HG03039 (cell line): ENCODE data around the gene PPEF1.

ENCODE experiments used
- ATAC-seq: cut with Tn5 transposase; IDR thresholded peaks from one replicate; pipeline ENCODE4 v1.9.1; 2021; ENCODE audit warnings: mild to moderate bottlenecking, moderate library complexity; ENCODE audit not compliant: unreplicated experiment

Gene PPEF1, protein sequence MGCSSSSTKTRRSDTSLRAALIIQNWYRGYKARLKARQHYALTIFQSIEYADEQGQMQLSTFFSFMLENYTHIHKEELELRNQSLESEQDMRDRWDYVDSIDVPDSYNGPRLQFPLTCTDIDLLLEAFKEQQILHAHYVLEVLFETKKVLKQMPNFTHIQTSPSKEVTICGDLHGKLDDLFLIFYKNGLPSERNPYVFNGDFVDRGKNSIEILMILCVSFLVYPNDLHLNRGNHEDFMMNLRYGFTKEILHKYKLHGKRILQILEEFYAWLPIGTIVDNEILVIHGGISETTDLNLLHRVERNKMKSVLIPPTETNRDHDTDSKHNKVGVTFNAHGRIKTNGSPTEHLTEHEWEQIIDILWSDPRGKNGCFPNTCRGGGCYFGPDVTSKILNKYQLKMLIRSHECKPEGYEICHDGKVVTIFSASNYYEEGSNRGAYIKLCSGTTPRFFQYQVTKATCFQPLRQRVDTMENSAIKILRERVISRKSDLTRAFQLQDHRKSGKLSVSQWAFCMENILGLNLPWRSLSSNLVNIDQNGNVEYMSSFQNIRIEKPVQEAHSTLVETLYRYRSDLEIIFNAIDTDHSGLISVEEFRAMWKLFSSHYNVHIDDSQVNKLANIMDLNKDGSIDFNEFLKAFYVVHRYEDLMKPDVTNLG

GRCh38 chrX:18707426-18708049 is at the start of gene PPEF1:
PPEF1 (plus strand) TSS chrX:18707645; CDS start chrX:18707781, 136 bp downstream.
- ATAC-seq: no peak

DNA sequence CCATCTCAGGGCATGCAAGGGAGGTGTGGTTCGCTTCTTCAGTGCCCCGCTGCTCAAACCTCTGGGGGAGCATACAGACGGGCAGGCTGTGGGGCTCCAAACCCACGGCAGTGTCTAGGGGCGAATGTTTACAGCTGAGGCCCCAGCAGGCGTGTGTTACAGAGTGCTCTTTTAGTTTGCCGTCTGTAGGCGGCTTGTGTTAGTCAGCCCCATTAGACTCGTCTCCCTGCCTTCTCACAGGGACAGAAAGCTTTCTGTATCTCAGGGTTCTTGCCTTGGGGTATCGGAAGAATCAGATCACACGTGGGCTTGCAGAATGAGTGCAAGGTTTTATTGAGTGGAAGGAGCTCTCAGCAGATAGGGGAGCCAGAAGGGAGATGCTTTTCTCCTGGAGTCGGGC is 46.2 kb upstream of the PPEF1 start:
- no peak for ATAC-seq

DNA sequence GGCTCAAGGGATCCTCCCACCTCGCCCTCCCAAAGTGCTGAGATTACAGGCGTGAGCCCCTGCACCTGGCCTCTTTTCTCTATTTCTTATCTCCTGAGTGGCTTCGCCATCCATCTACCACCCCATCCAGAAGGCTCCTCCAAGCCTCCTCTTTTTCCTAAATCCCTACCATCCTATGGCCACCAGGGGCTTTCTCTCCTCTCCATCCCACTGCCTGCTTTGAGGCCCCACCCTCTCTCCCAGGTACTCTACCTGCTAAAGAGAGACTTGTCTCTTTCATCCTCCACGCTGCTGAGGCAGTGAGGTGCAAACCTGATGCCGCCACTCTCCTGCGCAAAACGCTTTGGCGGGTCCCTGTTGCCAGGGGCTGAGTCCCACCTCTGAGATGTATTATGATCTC is 42.5 kb upstream of the PPEF1 start:
- ATAC-seq: no peak

- no peak for ATAC-seq
Observed at GRCh38 chrX:18666614-18667013, 40.8 kb upstream of the PPEF1 start.

DNA sequence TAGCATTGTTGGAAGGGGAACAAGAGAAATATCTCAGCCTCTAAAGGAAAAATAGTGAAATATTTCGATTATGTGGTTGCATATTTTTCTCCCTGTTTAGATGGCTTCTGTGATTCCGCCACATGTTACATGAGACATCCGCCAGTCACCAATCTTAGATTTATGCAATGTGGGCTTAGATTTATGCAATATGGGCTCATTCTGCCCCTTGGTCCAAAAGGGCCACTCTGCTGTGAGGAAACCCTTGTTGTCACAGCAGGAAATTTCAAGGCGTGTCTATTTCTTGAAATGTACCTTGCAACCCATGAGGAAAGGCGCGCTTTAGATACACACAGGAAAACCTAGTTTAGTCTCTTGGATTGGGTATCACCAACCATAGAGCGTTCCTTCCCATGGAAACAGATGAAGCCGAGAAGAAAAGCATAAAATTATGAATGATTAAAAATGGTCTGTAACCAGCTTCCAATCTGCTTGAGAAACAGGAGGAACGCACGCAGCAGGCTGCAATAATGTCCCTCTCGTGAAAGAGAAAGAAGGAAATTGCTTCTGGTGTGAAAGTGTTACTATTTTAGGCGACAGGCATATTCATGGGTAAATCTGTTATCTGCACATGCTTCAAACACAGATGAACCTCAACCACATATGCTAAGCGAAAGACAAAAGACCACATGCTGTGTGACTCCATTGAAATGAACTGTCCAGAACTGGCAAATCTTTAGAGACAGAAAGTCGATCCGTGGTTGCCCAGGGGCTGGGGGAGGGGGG is 39.2 kb upstream of the PPEF1 start:
- ATAC-seq: no peak

DNA sequence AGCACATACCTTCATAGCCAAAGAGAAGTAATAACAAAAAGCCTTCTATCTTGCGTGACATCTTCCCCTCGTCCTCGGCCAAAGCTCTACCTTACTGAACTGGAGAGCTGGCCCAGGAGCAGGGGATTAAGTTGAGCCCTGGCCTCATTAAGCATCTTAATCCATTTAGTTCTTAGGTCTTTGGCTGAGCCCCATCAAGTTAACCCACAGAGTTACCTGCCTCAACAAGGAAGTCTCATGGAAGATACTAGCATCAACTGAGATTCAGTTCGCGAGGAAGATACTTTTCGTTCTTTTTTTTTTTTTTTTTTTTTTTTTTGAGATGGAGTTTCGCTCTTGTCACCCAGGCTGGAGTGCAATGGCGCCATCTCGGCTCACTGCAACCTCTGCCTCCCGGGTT is 35.4 kb upstream of the PPEF1 start, which contains the start of gene RS1:
Gene RS1, minus strand, starts transcription at position 101 of the 400 bp plus-strand sequence. Its CDS starts 40 bp downstream, at position 61.
- no peak for ATAC-seq

- ATAC-seq: peak; percentile 17
Observed at GRCh38 chrX:18674417-18674787, 33.0 kb upstream of the PPEF1 start.

GRCh38 chrX:18674788-18675735 is 32.4 kb upstream of the PPEF1 start:
- ATAC-seq: peak; percentile 75

DNA sequence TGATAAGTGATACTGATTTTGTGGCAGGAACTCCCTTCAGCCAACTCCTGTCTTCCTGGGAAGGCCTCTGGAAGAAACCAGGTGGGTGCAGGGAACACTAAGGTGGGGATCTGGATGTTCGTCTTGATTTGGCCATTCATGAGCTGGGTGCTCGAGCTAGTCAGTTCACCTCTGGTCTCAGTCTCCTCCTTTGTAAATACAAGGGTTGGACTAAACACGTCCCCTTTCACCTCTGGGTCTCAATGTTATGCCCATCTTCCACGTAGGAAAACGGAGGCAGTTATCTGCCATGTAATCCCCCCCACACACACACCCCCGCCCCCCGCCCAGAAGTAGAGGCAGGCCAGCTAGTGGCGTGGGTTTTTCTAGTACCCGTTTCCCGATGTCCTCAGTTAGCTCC is 31.4 kb upstream of the PPEF1 start:
- no peak for ATAC-seq

DNA sequence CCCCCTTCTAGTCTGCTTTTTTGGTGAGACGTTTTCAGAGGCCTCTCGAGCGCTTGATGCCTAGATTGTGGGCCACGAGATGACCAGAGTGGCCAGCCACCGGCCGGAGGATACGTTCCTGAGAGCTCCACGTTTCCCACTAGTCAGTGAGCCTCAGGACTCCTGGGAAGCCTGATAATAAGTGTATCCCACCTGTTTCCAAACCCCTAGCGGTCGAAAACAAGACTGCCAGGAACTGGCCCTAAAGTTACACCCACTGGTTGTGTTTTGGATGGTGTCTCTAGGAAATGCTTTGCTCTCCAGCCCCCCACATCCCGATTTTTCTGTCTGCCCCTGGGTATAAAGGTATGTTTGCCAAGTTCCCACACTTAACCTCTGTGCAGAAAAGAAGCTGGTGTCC is 31.0 kb upstream of the PPEF1 start:
- no peak for ATAC-seq

- no peak for ATAC-seq
Observed at GRCh38 chrX:18677161-18677869, 30.1 kb upstream of the PPEF1 start.

GRCh38 chrX:18681996-18682395 is 25.4 kb upstream of the PPEF1 start:
- no peak for ATAC-seq

DNA sequence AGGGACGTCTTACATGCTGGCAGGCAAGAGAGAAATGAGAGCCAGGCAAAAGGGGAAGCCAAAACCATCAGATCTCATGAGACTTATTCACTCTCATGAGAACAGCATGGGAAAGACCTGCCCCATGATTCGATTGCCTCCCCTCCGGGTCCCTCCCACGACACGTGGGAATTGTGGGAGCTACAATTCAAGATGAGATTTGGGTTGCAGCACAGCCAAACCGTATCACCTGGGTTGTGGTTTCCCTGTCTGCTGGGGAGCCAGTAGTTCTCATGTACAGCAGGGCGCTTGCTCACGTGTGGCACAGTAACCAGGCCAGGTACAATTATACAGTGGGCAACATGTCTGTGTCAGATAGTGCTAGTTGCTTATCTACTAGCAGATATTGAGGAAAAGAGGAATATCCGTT is 24.5 kb upstream of the PPEF1 start:
- ATAC-seq: no peak

GRCh38 chrX:18687856-18688495 is 19.5 kb upstream of the PPEF1 start:
- no peak for ATAC-seq

- ATAC-seq: no peak
Observed at GRCh38 chrX:18691431-18691830, 16.0 kb upstream of the PPEF1 start.

- no peak for ATAC-seq
Observed at GRCh38 chrX:18692541-18692940, 14.9 kb upstream of the PPEF1 start.

GRCh38 chrX:18696653-18697052 is 10.8 kb upstream of the PPEF1 start:
- no peak for ATAC-seq

- no peak for ATAC-seq
Observed at GRCh38 chrX:18698737-18699650, 8.5 kb upstream of the PPEF1 start.
